Measurements from ENCODE around the gene UBD. TPM values are rescaled to one million over a fixed set of nuclear protein-coding genes. Genes with fewer than 3 reads are reported as not detected.

UBD gene
- total RNA-seq, 2 donors from 2014 or later: not detected

DNA sequence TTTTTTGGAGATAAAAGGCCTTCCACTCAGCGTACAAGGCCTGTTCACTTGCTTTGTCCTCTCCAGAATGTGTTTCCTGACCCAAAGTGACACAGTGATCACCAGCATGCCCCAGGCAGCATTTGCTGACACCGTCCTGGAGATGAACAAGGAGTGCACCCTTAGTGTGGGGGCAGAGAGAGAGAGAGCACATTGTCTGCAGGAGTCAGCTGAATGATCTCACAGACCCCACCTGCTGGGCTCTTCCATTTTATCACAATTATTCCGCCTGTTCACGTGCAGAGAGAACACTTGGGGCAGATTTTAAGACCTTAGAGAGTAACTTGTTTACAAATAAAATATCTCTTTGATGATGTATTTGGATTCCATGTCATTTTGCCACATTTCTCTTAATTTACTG is 49.3 kb downstream of the UBD start:
- H3K36me3 ChIP-seq (ENCODE audit: control insufficient read depth, insufficient read depth, low read length): no peaks in the 10 kb centered on the region
- H3K9ac ChIP-seq (ENCODE audit: extremely low read depth, low read length, poor library complexity, severe bottlenecking): no peak overlapping the region
- H3K4me3 ChIP-seq (ENCODE audit: low read length): no peak overlapping the region
- no peaks in the 10 kb centered on the region for H3K27me3 Mint-ChIP-seq (ENCODE audit: insufficient read depth)
- peak; percentile 41 for DNase-seq
- no peaks in the 10 kb centered on the region for H3K4me1 ChIP-seq (ENCODE audit: control insufficient read depth, insufficient read depth, low read length)
- H3K4me3 Mint-ChIP-seq: no peak overlapping the region
- no peaks in the 10 kb centered on the region for H3K9me3 Mint-ChIP-seq
- no peaks in the 10 kb centered on the region for H3K9me3 ChIP-seq (ENCODE audit: control insufficient read depth, low read length)
- 83% methylated on average over 2 to 4 of the region's 4 CpGs for WGBS, 2 experiments (ENCODE audit: insufficient coverage in 1 of 2, insufficient read length in 1 of 2)
- no peak overlapping the region for H3K27ac Mint-ChIP-seq
- H3K27me3 ChIP-seq (ENCODE audit: control insufficient read depth, insufficient read depth, low read length, poor library complexity, severe bottlenecking): no peaks in the 10 kb centered on the region
- peak; percentile 29 for TF ChIP-seq CTCF (conservative IDR thresholded peaks at IDR 0.05)
- H3K36me3 Mint-ChIP-seq (ENCODE audit: low read depth): no peaks in the 10 kb centered on the region
- no peak overlapping the region for H3K27ac ChIP-seq (ENCODE audit: low read depth, low read length)
- H3K4me1 Mint-ChIP-seq: no peaks in the 10 kb centered on the region

DNA sequence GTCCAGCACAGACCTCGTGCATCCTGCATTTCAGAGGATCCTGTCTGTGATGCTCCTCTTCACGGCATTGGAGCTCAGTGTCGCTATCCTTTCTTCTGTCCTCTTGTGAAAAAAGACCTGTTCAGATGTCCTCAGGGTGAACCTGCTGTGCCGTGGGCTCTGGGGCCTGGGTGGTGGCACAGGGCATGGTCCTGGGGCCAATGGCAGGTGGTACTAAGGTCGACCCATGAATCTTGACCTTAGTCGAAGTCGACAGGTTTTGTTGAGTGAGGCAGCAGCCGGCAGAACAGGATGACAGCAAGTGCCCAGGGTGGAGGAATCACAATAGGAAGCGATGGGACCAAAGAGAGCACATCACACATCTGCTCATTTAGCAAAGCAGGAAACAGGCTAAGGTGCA is 49.8 kb downstream of the UBD start:
- Histone ChIP-seq H3K27me3 (ENCODE audit: control insufficient read depth, insufficient read depth, low read length, poor library complexity, severe bottlenecking) (no peaks in the 10 kb centered on the region), H3K4me1 (ENCODE audit: control insufficient read depth, insufficient read depth, low read length) (no peaks in the 10 kb centered on the region), H3K36me3 (ENCODE audit: control insufficient read depth, insufficient read depth, low read length) (no peaks in the 10 kb centered on the region), H3K9me3 (ENCODE audit: control insufficient read depth, low read length) (no peaks in the 10 kb centered on the region), H3K4me3 (ENCODE audit: low read length) (no peak overlapping the region), H3K9ac (ENCODE audit: extremely low read depth, low read length, poor library complexity, severe bottlenecking) (no peak overlapping the region), H3K27ac (ENCODE audit: low read depth, low read length) (no peak overlapping the region)
- H3K9me3 Mint-ChIP-seq: no peaks in the 10 kb centered on the region
- H3K27ac Mint-ChIP-seq: no peak overlapping the region
- TF ChIP-seq CTCF (conservative IDR thresholded peaks at IDR 0.05): no peak
- H3K4me3 Mint-ChIP-seq: no peak overlapping the region
- H3K36me3 Mint-ChIP-seq (ENCODE audit: low read depth): no peaks in the 10 kb centered on the region
- peak; percentile 32 for DNase-seq
- H3K4me1 Mint-ChIP-seq: no peaks in the 10 kb centered on the region
- WGBS, 2 experiments (ENCODE audit: insufficient coverage in 1 of 2, insufficient read length in 1 of 2): 88 to 100% methylated on average over 4 to 9 of the region's 9 CpGs
- no peaks in the 10 kb centered on the region for H3K27me3 Mint-ChIP-seq (ENCODE audit: insufficient read depth)

DNA sequence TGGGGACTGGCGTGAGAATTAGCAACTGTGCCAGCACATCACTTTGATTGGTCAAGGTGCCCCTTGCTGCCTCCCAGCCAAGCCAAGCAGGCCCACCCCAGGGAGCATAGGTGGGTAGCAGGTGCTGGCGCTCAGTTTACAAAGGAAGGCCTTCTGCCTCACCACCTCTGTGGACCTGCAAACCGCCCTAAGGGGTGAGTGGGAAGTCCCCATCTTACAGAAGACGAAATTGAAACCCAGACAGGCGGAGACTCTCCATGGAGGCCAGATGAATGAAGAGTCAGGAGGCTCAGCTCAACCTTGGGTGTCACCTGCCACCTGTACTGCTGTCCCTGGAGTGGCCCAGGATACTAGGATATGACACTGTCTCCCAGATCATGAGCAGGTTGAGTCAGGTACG is 50.3 kb downstream of the UBD start:
- Histone ChIP-seq H3K36me3 (ENCODE audit: control insufficient read depth, insufficient read depth, low read length) (no peaks in the 10 kb centered on the region), H3K27me3 (ENCODE audit: control insufficient read depth, insufficient read depth, low read length, poor library complexity, severe bottlenecking) (no peaks in the 10 kb centered on the region), H3K4me1 (ENCODE audit: control insufficient read depth, insufficient read depth, low read length) (no peaks in the 10 kb centered on the region), H3K9me3 (ENCODE audit: control insufficient read depth, low read length) (no peaks in the 10 kb centered on the region), H3K9ac (ENCODE audit: extremely low read depth, low read length, poor library complexity, severe bottlenecking) (no peak overlapping the region), H3K4me3 (ENCODE audit: low read length) (no peak overlapping the region), H3K27ac (ENCODE audit: low read depth, low read length) (no peak overlapping the region)
- Mint-ChIP-seq H3K36me3 (ENCODE audit: low read depth) (no peaks in the 10 kb centered on the region), H3K9me3 (no peaks in the 10 kb centered on the region), H3K27ac (no peak overlapping the region), H3K27me3 (ENCODE audit: insufficient read depth) (no peaks in the 10 kb centered on the region), H3K4me3 (no peak overlapping the region), H3K4me1 (no peaks in the 10 kb centered on the region)
- 75 to 80% methylated on average over 3 to 6 of the region's 6 CpGs for WGBS, 2 experiments (ENCODE audit: insufficient coverage in 1 of 2, insufficient read length in 1 of 2)
- no peak for TF ChIP-seq CTCF (conservative IDR thresholded peaks at IDR 0.05)
- peak; percentile 10 for DNase-seq
